Karpas-422 (cell line): ENCODE results near the gene CCDC38. TPM values are rescaled to one million over a fixed set of nuclear protein-coding genes. Genes with fewer than 3 reads are reported as not detected.

Experiments
- DNase-seq: peaks from one replicate; pipeline ENCODE4 v3.0.0-alpha.2; 2015
- H2AFZ ChIP-seq: fragments of 200-600 bp; sonication (generic); 2 replicates; pipeline ENCODE4 v1.6.1; 2014; ENCODE audit warnings: antibody characterized with exemption, low read length, mixed read lengths
- H3K27ac ChIP-seq: fragments of 200-600 bp; sonication (generic); 2 replicates; pipeline ENCODE4 v1.5.1; 2014; ENCODE audit warnings: mild to moderate bottlenecking, low read length, moderate library complexity
- H3K27me3 ChIP-seq: fragments of 200-600 bp; sonication (generic); 2 replicates; pipeline ENCODE4 v1.6.1; 2014; ENCODE audit warnings: low read length, mixed read lengths
- H3K36me3 ChIP-seq: fragments of 200-600 bp; sonication (generic); 2 replicates; pipeline ENCODE4 v1.6.1; 2014; ENCODE audit warnings: low read length, mixed read lengths; ENCODE audit not compliant: insufficient read depth
- H3K4me1 ChIP-seq: fragments of 200-600 bp; sonication (generic); 2 replicates; pipeline ENCODE4 v1.6.1; 2014; ENCODE audit warnings: mild to moderate bottlenecking, low read length, mixed read lengths
- H3K4me2 ChIP-seq: fragments of 200-600 bp; sonication (generic); 2 replicates; pipeline ENCODE4 v1.6.1; 2014; ENCODE audit warnings: low read length, low read depth, mild to moderate bottlenecking; ENCODE audit not compliant: poor library complexity, severe bottlenecking
- H3K4me3 ChIP-seq: fragments of 200-600 bp; sonication (generic); 2 replicates; pipeline ENCODE4 v1.5.1; 2014; ENCODE audit warnings: mild to moderate bottlenecking, antibody characterized with exemption, low read length, mixed read lengths
- H3K79me2 ChIP-seq: fragments of 200-600 bp; sonication (generic); 2 replicates; pipeline ENCODE4 v1.6.1; 2014; ENCODE audit warnings: mild to moderate bottlenecking, low read length, mixed read lengths
- H3K9ac ChIP-seq: fragments of 200-600 bp; sonication (generic); 2 replicates; pipeline ENCODE4 v1.6.0; 2014; ENCODE audit warnings: low read length
- H3K9me2 ChIP-seq: fragments of 200-600 bp; sonication (generic), shearing (Covaris generic); replicated peaks from 2 replicates; pipeline ENCODE4 v1.6.0; 2014; ENCODE audit warnings: mild to moderate bottlenecking, low read length, moderate library complexity; ENCODE audit not compliant: insufficient read depth
- H3K9me3 ChIP-seq: fragments of 300-700, 200-600 bp; sonication (generic); 2 replicates; pipeline ENCODE4 v1.6.1; 2014; ENCODE audit warnings: low read length, mixed read lengths
- H4K20me1 ChIP-seq: fragments of 200-600 bp; sonication (generic); 2 replicates; pipeline ENCODE4 v1.6.1; 2014; ENCODE audit warnings: mild to moderate bottlenecking, antibody characterized with exemption, low read length, low read depth; ENCODE audit not compliant: insufficient read depth
- total RNA-seq: library from RNA; depleted of rRNA; stranded (reverse); fragments of >200 nt; shearing (Covaris generic); gene quantifications from 2 replicates; pipeline ENCODE4 v1.2.3, GENCODE V29; 2014; ENCODE audit warnings: low replicate concordance

The CCDC38 gene
- total RNA-seq, 1 experiment from 2014 or later: not detected

DNA sequence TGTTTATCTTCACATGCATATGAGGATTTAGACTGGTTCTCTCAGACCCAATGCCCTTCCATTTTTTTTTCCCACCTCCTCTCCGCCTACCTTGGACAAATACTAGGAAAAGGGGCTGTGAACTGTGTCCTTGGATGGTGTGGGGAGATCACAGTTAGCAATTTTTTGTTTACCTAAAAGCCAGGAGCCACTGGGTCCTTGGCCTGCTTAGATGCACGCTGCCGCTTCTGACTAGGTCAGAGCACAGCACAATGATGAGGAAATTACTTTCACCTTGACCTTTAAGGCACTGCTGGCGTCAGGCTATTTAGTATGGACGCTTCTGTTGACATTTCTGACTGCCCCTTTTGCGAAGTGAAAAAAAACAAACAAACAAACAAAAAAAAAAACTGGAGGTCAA, 1.9 kb downstream of the CCDC38 start:
- no peaks in the 10 kb centered on the region for H4K20me1 ChIP-seq
- H3K4me1 ChIP-seq: peaks cover 10% of the 10 kb centered on the region
- no peak for DNase-seq
- H3K4me3 ChIP-seq: no peak overlapping the region
- H2AFZ ChIP-seq: no peak overlapping the region
- H3K9ac ChIP-seq: no peak overlapping the region
- H3K4me2 ChIP-seq: no peak overlapping the region
- H3K36me3 ChIP-seq: no peaks in the 10 kb centered on the region
- H3K9me2 ChIP-seq: no peaks in the 10 kb centered on the region
- H3K27ac ChIP-seq: no peak overlapping the region
- no peaks in the 10 kb centered on the region for H3K9me3 ChIP-seq
- no peaks in the 10 kb centered on the region; the same call in 1 of the 2 replicates for H3K79me2 ChIP-seq
- no peaks in the 10 kb centered on the region for H3K27me3 ChIP-seq

- no peaks in the 10 kb centered on the region for H3K9me2 ChIP-seq
- no peak overlapping the region for H3K4me3 ChIP-seq
- no peak overlapping the region for H3K4me2 ChIP-seq
- no peaks in the 10 kb centered on the region for H4K20me1 ChIP-seq
- H3K27me3 ChIP-seq: no peaks in the 10 kb centered on the region
- H3K79me2 ChIP-seq: no peaks in the 10 kb centered on the region
- H2AFZ ChIP-seq: no peak overlapping the region
- H3K9me3 ChIP-seq: no peaks in the 10 kb centered on the region
- peak; percentile 62 for DNase-seq
- H3K9ac ChIP-seq: no peak overlapping the region
- H3K36me3 ChIP-seq: no peaks in the 10 kb centered on the region
- peaks cover 19% of the 10 kb centered on the region for H3K4me1 ChIP-seq
- H3K27ac ChIP-seq: no peak overlapping the region
Observed at GRCh38 chr12:95922231-95922630, 20.2 kb downstream of the CCDC38 start.

DNA sequence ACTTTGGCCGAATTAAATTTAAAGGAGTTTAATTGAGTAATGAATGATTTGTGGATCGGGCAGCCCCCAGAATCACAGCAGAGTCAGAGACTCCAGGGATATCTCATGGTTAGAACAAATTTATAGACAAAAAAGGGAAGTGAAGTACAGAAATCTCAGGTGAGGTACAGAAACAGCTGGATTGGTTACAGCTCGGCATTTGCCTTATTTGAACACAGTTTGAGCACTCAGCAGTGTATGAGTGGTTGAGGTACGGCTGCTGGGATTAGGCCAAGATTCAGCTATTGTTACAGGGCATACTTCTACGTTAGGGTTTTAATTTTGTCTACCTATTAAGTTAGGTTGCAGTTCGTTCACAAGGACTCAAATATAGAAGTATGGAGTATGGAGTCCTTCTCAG, 23.3 kb downstream of the CCDC38 start:
- Histone ChIP-seq H3K36me3 (no peaks in the 10 kb centered on the region), H3K4me3 (no peak overlapping the region), H3K4me1 (peaks cover 19% of the 10 kb centered on the region), H3K27ac (no peak overlapping the region), H2AFZ (peak overlapping the region; percentile 60), H3K4me2 (no peak overlapping the region), H3K9me3 (no peaks in the 10 kb centered on the region), H4K20me1 (no peaks in the 10 kb centered on the region), H3K79me2 (no peaks in the 10 kb centered on the region), H3K9me2 (no peaks in the 10 kb centered on the region), H3K9ac (no peak overlapping the region), H3K27me3 (no peaks in the 10 kb centered on the region)
- DNase-seq: no peak

- peaks cover 19% of the 10 kb centered on the region for H3K4me1 ChIP-seq
- H2AFZ ChIP-seq: peak overlapping the region; percentile 60
- H3K4me2 ChIP-seq: no peak overlapping the region
- H3K9ac ChIP-seq: no peak overlapping the region
- no peaks in the 10 kb centered on the region for H3K27me3 ChIP-seq
- no peak overlapping the region for H3K27ac ChIP-seq
- no peaks in the 10 kb centered on the region for H3K9me3 ChIP-seq
- no peaks in the 10 kb centered on the region for H4K20me1 ChIP-seq
- H3K9me2 ChIP-seq: no peaks in the 10 kb centered on the region
- DNase-seq: peak; percentile 85
- no peak overlapping the region for H3K4me3 ChIP-seq
- no peaks in the 10 kb centered on the region for H3K36me3 ChIP-seq
- H3K79me2 ChIP-seq: no peaks in the 10 kb centered on the region
Observed at GRCh38 chr12:95918194-95918993, 24.0 kb downstream of the CCDC38 start.

DNA sequence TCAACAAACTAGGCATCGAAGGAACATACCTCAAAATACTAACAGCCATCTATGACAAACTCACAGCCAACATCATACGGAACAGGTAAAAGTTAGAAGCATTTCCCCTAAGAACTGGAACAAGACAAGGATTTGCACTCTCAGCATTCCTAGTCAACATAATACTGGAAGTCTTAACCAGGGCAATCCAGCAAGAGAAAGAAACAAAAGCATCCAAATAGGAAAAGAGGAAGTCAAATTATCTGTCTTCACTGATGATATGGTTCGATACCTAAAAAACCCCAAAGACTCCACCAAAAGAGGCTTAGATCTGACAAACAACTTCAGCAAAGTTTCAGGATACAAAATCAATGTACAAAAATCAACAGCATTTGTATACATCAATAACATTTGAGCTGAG, 32.5 kb downstream of the CCDC38 start:
- no peak overlapping the region for H3K4me3 ChIP-seq
- no peak overlapping the region for H2AFZ ChIP-seq
- H3K9me2 ChIP-seq: no peaks in the 10 kb centered on the region
- no peak overlapping the region for H3K27ac ChIP-seq
- no peaks in the 10 kb centered on the region for H3K9me3 ChIP-seq
- H3K36me3 ChIP-seq: no peaks in the 10 kb centered on the region
- no peaks in the 10 kb centered on the region for H3K4me1 ChIP-seq
- H3K79me2 ChIP-seq: no peaks in the 10 kb centered on the region
- H4K20me1 ChIP-seq: no peaks in the 10 kb centered on the region
- no peaks in the 10 kb centered on the region for H3K27me3 ChIP-seq
- no peak overlapping the region for H3K4me2 ChIP-seq
- no peak overlapping the region for H3K9ac ChIP-seq
- DNase-seq: no peak

DNA sequence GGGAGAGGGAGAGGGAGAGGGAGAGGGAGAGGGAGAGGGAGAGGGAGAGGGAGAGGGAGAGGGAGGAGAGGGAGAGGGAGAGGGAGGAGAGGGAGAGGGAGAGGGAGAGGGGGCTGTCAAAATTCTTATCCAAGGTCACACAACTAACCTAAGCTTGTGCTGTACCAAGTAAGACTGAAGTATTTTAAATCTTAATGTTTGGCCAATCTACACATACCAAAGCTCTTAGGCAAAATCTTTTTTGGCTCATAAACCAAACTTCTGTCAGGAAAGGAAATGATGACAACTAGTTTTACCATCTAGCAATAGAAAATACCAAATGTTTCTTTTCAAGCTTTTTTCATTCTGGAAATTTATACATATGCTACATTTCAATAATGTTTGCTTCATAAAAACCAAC, 33.8 kb downstream of the CCDC38 start:
- no peaks in the 10 kb centered on the region for H3K79me2 ChIP-seq
- H4K20me1 ChIP-seq: no peaks in the 10 kb centered on the region
- no peak overlapping the region for H3K4me2 ChIP-seq
- no peak overlapping the region for H3K9ac ChIP-seq
- H3K27me3 ChIP-seq: no peaks in the 10 kb centered on the region
- H3K36me3 ChIP-seq: no peaks in the 10 kb centered on the region
- no peak overlapping the region for H3K4me3 ChIP-seq
- DNase-seq: no peak
- H2AFZ ChIP-seq: no peak overlapping the region
- H3K4me1 ChIP-seq: no peaks in the 10 kb centered on the region
- H3K9me3 ChIP-seq: no peaks in the 10 kb centered on the region
- H3K9me2 ChIP-seq: no peaks in the 10 kb centered on the region
- no peak overlapping the region for H3K27ac ChIP-seq

DNA sequence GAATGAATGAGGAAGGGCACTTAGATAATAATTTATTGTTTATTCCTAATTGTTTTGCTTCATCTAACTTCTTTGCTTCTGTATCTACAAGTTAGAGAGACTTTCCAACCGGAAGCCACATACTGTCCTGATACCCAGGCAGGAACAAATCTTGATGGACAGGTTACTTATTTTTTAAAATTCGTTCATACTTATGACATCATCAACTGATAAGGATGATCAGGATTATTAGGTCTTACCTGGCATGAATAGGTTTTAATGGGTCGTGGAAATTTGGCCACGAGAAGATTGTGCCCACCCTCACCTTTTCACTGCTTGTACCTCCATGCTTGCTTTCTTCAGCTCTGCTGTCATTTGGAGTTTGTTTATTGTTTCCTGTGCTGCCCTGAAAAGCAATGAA, 44.3 kb downstream of the CCDC38 start:
- Histone ChIP-seq H3K4me2 (no peak overlapping the region), H3K36me3 (no peaks in the 10 kb centered on the region), H2AFZ (no peak overlapping the region), H3K9me2 (no peaks in the 10 kb centered on the region), H3K79me2 (no peaks in the 10 kb centered on the region), H3K4me3 (no peak overlapping the region), H3K27me3 (no peaks in the 10 kb centered on the region), H3K27ac (no peak overlapping the region), H3K9me3 (no peaks in the 10 kb centered on the region), H3K9ac (no peak overlapping the region), H4K20me1 (no peaks in the 10 kb centered on the region), H3K4me1 (no peaks in the 10 kb centered on the region)
- no peak for DNase-seq

DNA sequence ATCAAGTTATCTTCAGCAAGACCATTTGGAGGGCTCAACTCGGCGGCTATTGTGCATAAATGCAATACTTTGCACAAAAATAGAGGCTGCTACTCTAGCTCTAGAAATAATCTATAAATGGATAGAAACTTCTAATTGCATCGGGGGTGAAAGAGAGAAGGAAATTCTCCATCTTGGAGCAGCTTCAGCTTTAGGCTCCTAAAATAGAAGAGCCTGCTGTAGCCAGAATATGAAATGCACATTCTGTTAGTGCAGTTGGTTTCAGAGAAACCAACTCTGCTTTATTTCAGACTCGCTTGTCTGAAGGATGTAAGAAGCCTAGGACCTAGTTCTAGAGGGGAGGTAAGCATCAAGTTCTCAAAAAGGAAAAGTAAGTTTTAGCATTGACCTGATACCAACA, 45.6 kb downstream of the CCDC38 start:
- no peaks in the 10 kb centered on the region for H3K9me2 ChIP-seq
- H3K9ac ChIP-seq: no peak overlapping the region
- H3K4me2 ChIP-seq: no peak overlapping the region
- H3K4me1 ChIP-seq: no peaks in the 10 kb centered on the region
- no peaks in the 10 kb centered on the region for H4K20me1 ChIP-seq
- no peak overlapping the region for H3K27ac ChIP-seq
- H2AFZ ChIP-seq: no peak overlapping the region
- no peaks in the 10 kb centered on the region for H3K27me3 ChIP-seq
- H3K79me2 ChIP-seq: no peaks in the 10 kb centered on the region
- H3K36me3 ChIP-seq: no peaks in the 10 kb centered on the region
- DNase-seq: no peak
- no peak overlapping the region for H3K4me3 ChIP-seq
- no peaks in the 10 kb centered on the region for H3K9me3 ChIP-seq
